Measurements from ENCODE around the gene DMXL1. TPM values are rescaled to one million over a fixed set of nuclear protein-coding genes. Genes with fewer than 3 reads are reported as not detected.

The DMXL1 gene
- total and polyA plus RNA-seq, 2 experiments from 2014 or later: 12.0 to 32.4 TPM

- DNase-seq: no peak
- Histone ChIP-seq H3K79me2 (ENCODE audit: insufficient read depth) (no peaks in the 10 kb centered on the region), H3K4me2 (ENCODE audit: unreplicated experiment) (no peak overlapping the region), H3K9me2 (ENCODE audit: insufficient read depth) (no peaks in the 10 kb centered on the region), H3K27ac (no peak overlapping the region), H3K36me3 (ENCODE audit: low read depth) (no peaks in the 10 kb centered on the region), H3K4me1 (ENCODE audit: insufficient read depth) (peaks cover 6% of the 10 kb centered on the region; the same call in 1 of the 2 replicates), H2AFZ (no peak overlapping the region), H3F3A (ENCODE audit: insufficient read depth) (no peaks in the 10 kb centered on the region), H3K27me3 (replicated peaks; ENCODE audit: insufficient read depth) (no peaks in the 10 kb centered on the region), H3K9ac (no peak overlapping the region), H4K20me1 (ENCODE audit: insufficient read depth) (no peaks in the 10 kb centered on the region), H3K9me3 (ENCODE audit: low read depth) (no peaks in the 10 kb centered on the region), H3K4me3 (no peak overlapping the region)
- WGBS, 2 experiments (ENCODE audit: low coverage in 1 of 2, low lambda C conversion rate in 2 of 2, missing lambda C conversion rate in 2 of 2): 4 to 11% methylated on average over 1 of the region's 1 CpG
- in situ Hi-C loops (cut with MboI): loop anchor here (10.0 kb wide), 1 partner anchor 392 kb away; no protein-coding TSS in a partner anchor
- TF ChIP-seq EZH2 (IDR thresholded peaks at IDR 0.05; ENCODE audit: insufficient read depth, poor library complexity, severe bottlenecking) (no peak), EZH2phosphoT487 (IDR thresholded peaks at IDR 0.05; ENCODE audit: insufficient read depth, low read depth) (no peak)
Observed at GRCh38 chr5:119022773-119023172, 48.1 kb upstream of the DMXL1 start.

GRCh38 chr5:119028575-119028974 is 42.3 kb upstream of the DMXL1 start:
- H3K4me3 ChIP-seq: no peak overlapping the region
- H3K36me3 ChIP-seq (ENCODE audit: low read depth): no peaks in the 10 kb centered on the region
- in situ Hi-C loops (cut with MboI): loop anchor here (10.0 kb wide), 1 partner anchor 386 kb away; no protein-coding TSS in a partner anchor

GRCh38 chr5:119031011-119031886 is 39.6 kb upstream of the DMXL1 start:
- H2AFZ ChIP-seq: no peak overlapping the region
- H3K9me3 ChIP-seq (ENCODE audit: low read depth): no peaks in the 10 kb centered on the region
- no peak overlapping the region for H3K9ac ChIP-seq
- no peaks in the 10 kb centered on the region for H3K27me3 ChIP-seq (replicated peaks; ENCODE audit: insufficient read depth)
- H3K9me2 ChIP-seq (ENCODE audit: insufficient read depth): no peaks in the 10 kb centered on the region
- in situ Hi-C loops (cut with MboI): no loop called here
- no peaks in the 10 kb centered on the region for H4K20me1 ChIP-seq (ENCODE audit: insufficient read depth)
- H3K4me2 ChIP-seq (ENCODE audit: unreplicated experiment): no peak overlapping the region
- H3F3A ChIP-seq (ENCODE audit: insufficient read depth): peaks cover 6% of the 10 kb centered on the region
- DNase-seq: no peak
- no peak overlapping the region for H3K27ac ChIP-seq
- no peak overlapping the region for H3K4me3 ChIP-seq
- H3K36me3 ChIP-seq (ENCODE audit: low read depth): no peaks in the 10 kb centered on the region
- 73 to 74% methylated on average over 5 of the region's 5 CpGs for WGBS, 2 experiments (ENCODE audit: low coverage in 1 of 2, low lambda C conversion rate in 2 of 2, missing lambda C conversion rate in 2 of 2)
- TF ChIP-seq EZH2 (IDR thresholded peaks at IDR 0.05; ENCODE audit: insufficient read depth, poor library complexity, severe bottlenecking): no peak
- TF ChIP-seq EZH2phosphoT487 (IDR thresholded peaks at IDR 0.05; ENCODE audit: insufficient read depth, low read depth): no peak
- no peaks in the 10 kb centered on the region for H3K79me2 ChIP-seq (ENCODE audit: insufficient read depth)
- peaks cover 7% of the 10 kb centered on the region; the same call in 1 of the 2 replicates for H3K4me1 ChIP-seq (ENCODE audit: insufficient read depth)

More at GRCh38 chr5:119028575-119028974, 42.3 kb upstream of the DMXL1 start:
- no peak overlapping the region for H3K9ac ChIP-seq
- no peaks in the 10 kb centered on the region for H3K9me2 ChIP-seq (ENCODE audit: insufficient read depth)
- H3K9me3 ChIP-seq (ENCODE audit: low read depth): no peaks in the 10 kb centered on the region
- no peak overlapping the region for H3K4me2 ChIP-seq (ENCODE audit: unreplicated experiment)
- H3K27ac ChIP-seq: no peak overlapping the region
- H3K4me1 ChIP-seq (ENCODE audit: insufficient read depth): no peaks in the 10 kb centered on the region
- no peaks in the 10 kb centered on the region for H4K20me1 ChIP-seq (ENCODE audit: insufficient read depth)
- H3F3A ChIP-seq (ENCODE audit: insufficient read depth): no peaks in the 10 kb centered on the region
- no peaks in the 10 kb centered on the region for H3K27me3 ChIP-seq (replicated peaks; ENCODE audit: insufficient read depth)
- H3K79me2 ChIP-seq (ENCODE audit: insufficient read depth): no peaks in the 10 kb centered on the region
- no peak overlapping the region for H2AFZ ChIP-seq
- DNase-seq: no peak
- WGBS, 2 experiments (ENCODE audit: low coverage in 1 of 2, low lambda C conversion rate in 2 of 2, missing lambda C conversion rate in 2 of 2): 94 to 96% methylated on average over 5 of the region's 5 CpGs
- TF ChIP-seq EZH2phosphoT487 (IDR thresholded peaks at IDR 0.05; ENCODE audit: insufficient read depth, low read depth): no peak
- no peak for TF ChIP-seq EZH2 (IDR thresholded peaks at IDR 0.05; ENCODE audit: insufficient read depth, poor library complexity, severe bottlenecking)

DNA sequence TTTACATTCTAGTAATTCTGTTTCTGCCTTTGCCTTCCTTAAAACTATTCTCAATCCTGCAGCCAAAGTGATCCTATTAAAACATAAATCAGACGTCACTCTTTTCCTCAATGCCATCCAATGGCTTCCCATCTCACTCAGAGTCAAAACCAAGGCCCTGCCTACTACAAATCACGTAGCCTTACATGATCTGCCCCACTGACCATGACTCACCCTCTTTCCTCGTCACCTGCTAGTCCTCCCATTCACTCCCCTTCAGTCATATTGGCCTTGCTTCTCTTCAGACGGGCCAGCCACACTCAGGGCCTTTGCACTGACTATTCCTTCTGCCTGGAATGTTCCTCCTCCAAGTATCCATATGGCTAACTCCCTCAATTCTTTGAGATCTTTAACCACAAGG is 39.0 kb upstream of the DMXL1 start:
- Histone ChIP-seq H3K9me2 (ENCODE audit: insufficient read depth) (no peaks in the 10 kb centered on the region), H2AFZ (no peak overlapping the region)
- in situ Hi-C loops (cut with MboI): no loop called here

More for the DNA sequence above, 39.0 kb upstream of the DMXL1 start:
- peaks cover 8% of the 10 kb centered on the region for H3F3A ChIP-seq (ENCODE audit: insufficient read depth)
- H3K79me2 ChIP-seq (ENCODE audit: insufficient read depth): no peaks in the 10 kb centered on the region
- no peak for DNase-seq
- no peak overlapping the region for H3K9ac ChIP-seq
- no peaks in the 10 kb centered on the region for H4K20me1 ChIP-seq (ENCODE audit: insufficient read depth)
- no peaks in the 10 kb centered on the region for H3K9me3 ChIP-seq (ENCODE audit: low read depth)
- no peak overlapping the region for H3K27ac ChIP-seq
- H3K27me3 ChIP-seq (replicated peaks; ENCODE audit: insufficient read depth): no peaks in the 10 kb centered on the region
- H3K4me3 ChIP-seq: no peak overlapping the region
- TF ChIP-seq EZH2 (IDR thresholded peaks at IDR 0.05; ENCODE audit: insufficient read depth, poor library complexity, severe bottlenecking): no peak
- no peak for TF ChIP-seq EZH2phosphoT487 (IDR thresholded peaks at IDR 0.05; ENCODE audit: insufficient read depth, low read depth)
- H3K4me1 ChIP-seq (ENCODE audit: insufficient read depth): peaks cover 11% of the 10 kb centered on the region; the same call in 1 of the 2 replicates
- H3K4me2 ChIP-seq (ENCODE audit: unreplicated experiment): no peak overlapping the region
- WGBS, 2 experiments (ENCODE audit: low coverage in 1 of 2, low lambda C conversion rate in 2 of 2, missing lambda C conversion rate in 2 of 2): 82% methylated on average over 4 of the region's 4 CpGs
- H3K36me3 ChIP-seq (ENCODE audit: low read depth): no peaks in the 10 kb centered on the region

Measured in GM23248 (cell line).